Measurements from ENCODE around the gene YTHDF2. TPM values are rescaled to one million over a fixed set of nuclear protein-coding genes. Genes with fewer than 3 reads are reported as not detected.
"Not testable (repeated sequence)": the region's sequence is repeated elsewhere in the genome, so short reads cannot be mapped to it uniquely, and the experiment has no call there.

YTHDF2 gene
- polyA plus RNA-seq, 1 of the 3 experiments (the other 2 are of a cell fraction): 45.2 TPM

GRCh38 chr1:28736450-28737306 lies at the start of gene YTHDF2 (continued):
- TF ChIP-seq, protein P1, sequence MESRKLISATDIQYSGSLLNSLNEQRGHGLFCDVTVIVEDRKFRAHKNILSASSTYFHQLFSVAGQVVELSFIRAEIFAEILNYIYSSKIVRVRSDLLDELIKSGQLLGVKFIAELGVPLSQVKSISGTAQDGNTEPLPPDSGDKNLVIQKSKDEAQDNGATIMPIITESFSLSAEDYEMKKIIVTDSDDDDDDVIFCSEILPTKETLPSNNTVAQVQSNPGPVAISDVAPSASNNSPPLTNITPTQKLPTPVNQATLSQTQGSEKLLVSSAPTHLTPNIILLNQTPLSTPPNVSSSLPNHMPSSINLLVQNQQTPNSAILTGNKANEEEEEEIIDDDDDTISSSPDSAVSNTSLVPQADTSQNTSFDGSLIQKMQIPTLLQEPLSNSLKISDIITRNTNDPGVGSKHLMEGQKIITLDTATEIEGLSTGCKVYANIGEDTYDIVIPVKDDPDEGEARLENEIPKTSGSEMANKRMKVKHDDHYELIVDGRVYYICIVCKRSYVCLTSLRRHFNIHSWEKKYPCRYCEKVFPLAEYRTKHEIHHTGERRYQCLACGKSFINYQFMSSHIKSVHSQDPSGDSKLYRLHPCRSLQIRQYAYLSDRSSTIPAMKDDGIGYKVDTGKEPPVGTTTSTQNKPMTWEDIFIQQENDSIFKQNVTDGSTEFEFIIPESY (IDR thresholded peaks at IDR 0.05; ENCODE audit: borderline replicate concordance, low read depth): peak; percentile 42; the same call in 1 of the 2 replicates
- peak; percentile 63 for TF ChIP-seq YY1 (IDR thresholded peaks at IDR 0.05; ENCODE audit: low read depth)
- TF ChIP-seq, protein P2, sequence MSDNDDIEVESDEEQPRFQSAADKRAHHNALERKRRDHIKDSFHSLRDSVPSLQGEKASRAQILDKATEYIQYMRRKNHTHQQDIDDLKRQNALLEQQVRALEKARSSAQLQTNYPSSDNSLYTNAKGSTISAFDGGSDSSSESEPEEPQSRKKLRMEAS (IDR thresholded peaks at IDR 0.05; ENCODE audit: low read depth): peak; percentile 90
- peak; percentile 97 for TF ChIP-seq CHD2 (IDR thresholded peaks at IDR 0.05; ENCODE audit: low read length, partially characterized antibody)
- TF ChIP-seq FOSL2 (IDR thresholded peaks at IDR 0.05; ENCODE audit: borderline replicate concordance, low read depth): no peak; the same call in 1 of the 2 replicates

GRCh38 chr1:28691627-28692026 lies 45.1 kb upstream of the YTHDF2 start:
- POLR2A ChIA-PET; H3K27ac ChIP-seq (ENCODE audit: low read depth in 2 of 2, low read length in 1 of 2); H3K79me2 ChIP-seq (ENCODE audit: insufficient read depth); H3K4me3 ChIP-seq (ENCODE audit: low read depth in 2 of 2, low read length in 1 of 2); H3K4me2 ChIP-seq; H3K9me3 ChIP-seq; H4K20me1 ChIP-seq (ENCODE audit: insufficient read depth); H3K4me1 ChIP-seq (ENCODE audit: control insufficient read depth in 1 of 2, insufficient read depth in 2 of 2, low read depth in 1 of 2, low read length in 1 of 2); H3K27me3 ChIP-seq (ENCODE audit: insufficient read depth); H3K9ac ChIP-seq; CTCF ChIA-PET; DNase-seq; H2AFZ ChIP-seq (ENCODE audit: low read depth); H3F3A ChIP-seq (replicated peaks; ENCODE audit: insufficient read depth); H3K9me2 ChIP-seq: not testable (repeated sequence)
- WGBS (ENCODE audit: low lambda C conversion rate): 95% methylated on average over 1 of the region's 1 CpG
- H3K36me3 ChIP-seq (replicated peaks in 1 of 2; ENCODE audit: control insufficient read depth in 1 of 2, insufficient read depth in 2 of 2, low read length in 1 of 2): peaks cover 5 to 18% of the 10 kb centered on the region in 2 experiments

- Histone ChIP-seq H4K20me1 (ENCODE audit: insufficient read depth) (no peaks in the 10 kb centered on the region), H3K9me2 (no peaks in the 10 kb centered on the region), H3K9ac (no peak overlapping the region), H3K27ac (ENCODE audit: low read depth in 2 of 2, low read length in 1 of 2) (no peak overlapping the region), H3K9me3 (no peaks in the 10 kb centered on the region), H3K79me2 (ENCODE audit: insufficient read depth) (no peaks in the 10 kb centered on the region), H3K4me1 (ENCODE audit: control insufficient read depth in 1 of 2, insufficient read depth in 2 of 2, low read depth in 1 of 2, low read length in 1 of 2) (no peaks in the 10 kb centered on the region), H3K27me3 (ENCODE audit: insufficient read depth) (no peaks in the 10 kb centered on the region), H3F3A (replicated peaks; ENCODE audit: insufficient read depth) (peaks cover 2% of the 10 kb centered on the region), H2AFZ (ENCODE audit: low read depth) (no peak overlapping the region), H3K4me2 (no peak overlapping the region), H3K36me3 (replicated peaks in 1 of 2; ENCODE audit: control insufficient read depth in 1 of 2, insufficient read depth in 2 of 2, low read length in 1 of 2) (peaks cover 7 to 19% of the 10 kb centered on the region in 2 experiments), H3K4me3 (ENCODE audit: low read depth in 2 of 2, low read length in 1 of 2) (no peak overlapping the region)
- ChIA-PET POLR2A (no interaction called here), CTCF (no interaction called here)
- WGBS (ENCODE audit: low lambda C conversion rate): 75% methylated on average over 3 of the region's 3 CpGs
- DNase-seq: no peak
- TF ChIP-seq MXI1 (IDR thresholded peaks at IDR 0.05; ENCODE audit: low read depth, low read length) (no peak), IRF3 (IDR thresholded peaks at IDR 0.05; ENCODE audit: low read depth, low read length) (no peak), TEAD4 (IDR thresholded peaks at IDR 0.05; ENCODE audit: borderline replicate concordance, insufficient read depth) (no peak), ELF1 (IDR thresholded peaks at IDR 0.05) (no peak), REST (IDR thresholded peaks at IDR 0.05; ENCODE audit: low read depth, low read length) (no peak), RXRA (IDR thresholded peaks at IDR 0.05; ENCODE audit: borderline replicate concordance, low read depth) (no peak), FOSL2 (IDR thresholded peaks at IDR 0.05; ENCODE audit: borderline replicate concordance, low read depth) (no peak), MEF2A (IDR thresholded peaks at IDR 0.05; ENCODE audit: borderline replicate concordance, low read depth) (no peak)
- TF ChIP-seq, protein P1 (IDR thresholded peaks at IDR 0.05; ENCODE audit: borderline replicate concordance, low read depth): no peak
- TF ChIP-seq, protein P3, sequence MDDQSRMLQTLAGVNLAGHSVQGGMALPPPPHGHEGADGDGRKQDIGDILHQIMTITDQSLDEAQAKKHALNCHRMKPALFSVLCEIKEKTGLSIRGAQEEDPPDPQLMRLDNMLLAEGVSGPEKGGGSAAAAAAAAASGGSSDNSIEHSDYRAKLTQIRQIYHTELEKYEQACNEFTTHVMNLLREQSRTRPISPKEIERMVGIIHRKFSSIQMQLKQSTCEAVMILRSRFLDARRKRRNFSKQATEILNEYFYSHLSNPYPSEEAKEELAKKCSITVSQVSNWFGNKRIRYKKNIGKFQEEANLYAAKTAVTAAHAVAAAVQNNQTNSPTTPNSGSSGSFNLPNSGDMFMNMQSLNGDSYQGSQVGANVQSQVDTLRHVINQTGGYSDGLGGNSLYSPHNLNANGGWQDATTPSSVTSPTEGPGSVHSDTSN (IDR thresholded peaks at IDR 0.05): no peak
Observed at GRCh38 chr1:28703629-28704028, 33.1 kb upstream of the YTHDF2 start.

Data from SK-N-SH (cell line).